OCI-LY7 (cell line): ENCODE measurements around the gene CAMKV. TPM values are rescaled to one million over a fixed set of nuclear protein-coding genes. Genes with fewer than 3 reads are reported as not detected.

Experiments used
- BruUV-seq: library from RNA; stranded (reverse); fragments of 400-500 nt; replicated peaks from 2 replicates; lab custom pipeline; 2021; lab: Mats Ljungman, UMichigan
- CTCF ChIA-PET: fragments of 300-600 bp; sonication (Branson Sonifier 250); formaldehyde crosslinking; loops from one replicate; lab custom pipeline; 2022; ENCODE audit warnings: antibody characterized with exemption; ENCODE audit not compliant: unreplicated experiment; lab: Charles Lee
- POLR2A ChIA-PET: fragments of 300-600 bp; sonication (Branson Sonifier 250); formaldehyde crosslinking; loops from one replicate; lab custom pipeline; 2022; ENCODE audit warnings: antibody characterized with exemption; lab: Charles Lee
- DNase-seq: peaks from one replicate; pipeline ENCODE4 v3.0.0-alpha.2; 2015; ENCODE audit warnings: low spot score
- H2AFZ ChIP-seq: fragments of 200-600 bp; sonication (generic), shearing (Covaris generic); 2 replicates; pipeline ENCODE4 v1.6.1; 2014; ENCODE audit warnings: mild to moderate bottlenecking, antibody characterized with exemption, low read length, moderate library complexity
- H3K27ac ChIP-seq: fragments of 200-600 bp; sonication (generic); 2 replicates; pipeline ENCODE4 v1.5.1; 2014; ENCODE audit warnings: mixed run types, low read depth, mild to moderate bottlenecking, moderate library complexity, low read length, inconsistent platforms; ENCODE audit not compliant: poor library complexity, severe bottlenecking
- H3K36me3 ChIP-seq: fragments of 200-600 bp; sonication (generic); 2 replicates; pipeline ENCODE4 v1.6.1; 2014; ENCODE audit warnings: mild to moderate bottlenecking, antibody characterized with exemption, low read length, moderate library complexity, mixed read lengths; ENCODE audit not compliant: insufficient read depth
- H3K4me1 ChIP-seq: fragments of 200-600 bp; sonication (generic); 2 replicates; pipeline ENCODE4 v1.5.1; 2014; ENCODE audit warnings: mild to moderate bottlenecking, low read length; ENCODE audit not compliant: insufficient read depth, poor library complexity, severe bottlenecking
- H3K4me2 ChIP-seq: fragments of 200-600 bp; sonication (generic); 2 replicates; pipeline ENCODE4 v1.6.1; 2014; ENCODE audit warnings: mild to moderate bottlenecking, low read length
- H3K4me3 ChIP-seq: fragments of 200-600 bp; sonication (generic); 2 replicates; pipeline ENCODE4 v1.5.1; 2014; ENCODE audit warnings: mild to moderate bottlenecking, low read depth, low read length; ENCODE audit not compliant: poor library complexity, severe bottlenecking
- H3K79me2 ChIP-seq: fragments of 200-600 bp; sonication (generic); 2 replicates; pipeline ENCODE4 v1.6.1; 2016; ENCODE audit warnings: low read depth, mild to moderate bottlenecking, low read length, moderate library complexity, mixed read lengths; ENCODE audit not compliant: insufficient read depth
- H3K9me2 ChIP-seq: fragments of 200-600 bp; sonication (generic); 2 replicates; pipeline ENCODE4 v1.6.1; 2016; ENCODE audit warnings: mild to moderate bottlenecking, low read length, mixed read lengths; ENCODE audit not compliant: insufficient read depth
- H3K9me3 ChIP-seq: fragments of 200-600 bp; sonication (generic); 2 replicates; pipeline ENCODE4 v1.6.1; 2014; ENCODE audit warnings: mild to moderate bottlenecking, mixed run types, low read length, mixed read lengths
- H4K20me1 ChIP-seq: fragments of 200-600 bp; sonication (generic); 2 replicates; pipeline ENCODE4 v1.6.1; 2014; ENCODE audit warnings: mild to moderate bottlenecking, antibody characterized with exemption, low read length, moderate library complexity, mixed read lengths; ENCODE audit not compliant: insufficient read depth
- EZH2phosphoT487 ChIP-seq: fragments of 200-600 bp; sonication (generic); IDR thresholded peaks from 2 replicates; pipeline ENCODE4 v1.6.1; 2018; ENCODE audit warnings: low read depth, borderline replicate concordance, mild to moderate bottlenecking, mixed run types, antibody characterized with exemption, low read length, moderate library complexity, mixed read lengths
- intact Hi-C: fragments of 100-400 bp; cut with micrococcal nuclease; formaldehyde crosslinking; loops from one replicate; pipeline ENCODE4 v1.10.0; 2022; ENCODE audit not compliant: unreplicated experiment
- total RNA-seq, 2 experiments: library from RNA; depleted of rRNA in 1 of 2; stranded (reverse); fragments of >200 nt in 1 of 2; shearing (Covaris generic) in 1 of 2; gene quantifications; 2 replicates each; pipeline ENCODE4 v1.2.3, GENCODE V29; 2014 to 2022
- TF ChIP-seq, protein P1 (sequence below): fragments of 200-600 bp; sonication (generic); conservative IDR thresholded peaks from 2 replicates; pipeline ENCODE4 v1.5.1; 2014; ENCODE audit warnings: mild to moderate bottlenecking, antibody characterized with exemption, low read length, moderate library complexity, mixed read lengths

The CAMKV gene
- total RNA-seq, 2 experiments from 2014 or later: 0.63 TPM; not detected in 1

DNA sequence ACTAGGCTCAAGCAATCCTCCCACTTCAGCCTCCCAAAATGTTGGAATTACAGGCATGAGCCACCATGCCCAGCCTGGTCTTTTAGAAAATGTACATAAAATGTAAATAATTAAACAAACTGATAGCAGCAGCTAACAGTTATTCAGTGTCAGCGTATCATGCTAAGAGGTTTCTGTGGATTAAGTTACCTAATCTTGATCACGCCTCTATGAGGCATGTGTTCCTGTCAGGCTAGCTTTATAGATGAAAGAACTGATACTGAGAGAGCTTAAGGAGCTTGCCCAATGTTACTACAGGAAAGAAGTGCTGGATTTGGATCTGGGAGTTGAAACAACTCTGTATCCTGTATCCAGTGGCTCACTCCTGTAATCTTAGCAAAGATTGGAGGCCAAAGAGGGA is 45.2 kb upstream of the CAMKV start:
- Histone ChIP-seq H3K36me3 (0 out of 2 replicates have a peak, but pooled peaks cover 8% of the 10 kb centered on the region), H3K4me3 (no peak overlapping the region), H3K4me2 (no peak overlapping the region), H3K4me1 (no peaks in the 10 kb centered on the region), H4K20me1 (no peaks in the 10 kb centered on the region), H3K79me2 (no peaks in the 10 kb centered on the region), H3K27ac (no peak overlapping the region), H3K9me3 (no peaks in the 10 kb centered on the region), H3K9me2 (no peaks in the 10 kb centered on the region), H2AFZ (no peak overlapping the region)
- ChIA-PET CTCF (no interaction called here), POLR2A (interaction anchor here (1.1 kb wide), 1 partner anchor 10 kb away, joined by 4 read pairs; no protein-coding TSS in a partner anchor)
- no peak for TF ChIP-seq EZH2phosphoT487
- TF ChIP-seq, protein P1, sequence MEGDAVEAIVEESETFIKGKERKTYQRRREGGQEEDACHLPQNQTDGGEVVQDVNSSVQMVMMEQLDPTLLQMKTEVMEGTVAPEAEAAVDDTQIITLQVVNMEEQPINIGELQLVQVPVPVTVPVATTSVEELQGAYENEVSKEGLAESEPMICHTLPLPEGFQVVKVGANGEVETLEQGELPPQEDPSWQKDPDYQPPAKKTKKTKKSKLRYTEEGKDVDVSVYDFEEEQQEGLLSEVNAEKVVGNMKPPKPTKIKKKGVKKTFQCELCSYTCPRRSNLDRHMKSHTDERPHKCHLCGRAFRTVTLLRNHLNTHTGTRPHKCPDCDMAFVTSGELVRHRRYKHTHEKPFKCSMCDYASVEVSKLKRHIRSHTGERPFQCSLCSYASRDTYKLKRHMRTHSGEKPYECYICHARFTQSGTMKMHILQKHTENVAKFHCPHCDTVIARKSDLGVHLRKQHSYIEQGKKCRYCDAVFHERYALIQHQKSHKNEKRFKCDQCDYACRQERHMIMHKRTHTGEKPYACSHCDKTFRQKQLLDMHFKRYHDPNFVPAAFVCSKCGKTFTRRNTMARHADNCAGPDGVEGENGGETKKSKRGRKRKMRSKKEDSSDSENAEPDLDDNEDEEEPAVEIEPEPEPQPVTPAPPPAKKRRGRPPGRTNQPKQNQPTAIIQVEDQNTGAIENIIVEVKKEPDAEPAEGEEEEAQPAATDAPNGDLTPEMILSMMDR: no peak
- intact Hi-C loops: no loop called here
- BruUV-seq: no TSS peak
- no peak for DNase-seq

DNA sequence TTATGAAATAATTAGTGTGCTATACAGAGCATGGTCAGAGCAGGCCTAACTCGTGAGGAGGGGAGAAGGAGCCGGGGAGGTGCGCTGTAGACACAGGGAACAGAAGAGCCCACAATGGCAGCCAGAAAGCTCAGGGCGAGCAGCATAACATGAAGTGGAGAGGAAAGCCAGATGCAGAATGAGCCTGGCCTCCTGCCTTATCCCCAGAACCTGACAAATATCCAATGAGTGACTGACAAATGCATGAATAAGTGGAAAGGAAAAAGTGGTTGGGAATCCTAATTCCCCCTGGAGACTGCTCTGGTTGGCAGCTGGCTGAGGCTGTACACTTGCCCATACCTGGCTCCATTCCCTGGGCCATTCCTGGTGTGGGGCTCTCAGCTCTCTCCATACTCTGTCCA is 43.2 kb upstream of the CAMKV start:
- Histone ChIP-seq H3K4me1 (no peaks in the 10 kb centered on the region), H3K27ac (no peak overlapping the region), H3K79me2 (no peaks in the 10 kb centered on the region), H3K9me3 (no peaks in the 10 kb centered on the region), H3K36me3 (0 out of 2 replicates have a peak, but pooled peaks cover 12% of the 10 kb centered on the region), H3K9me2 (no peaks in the 10 kb centered on the region), H3K4me2 (no peak overlapping the region), H4K20me1 (no peaks in the 10 kb centered on the region), H2AFZ (no peak overlapping the region), H3K4me3 (no peak overlapping the region)
- POLR2A ChIA-PET: no interaction called here
- CTCF ChIA-PET: interaction anchor here (0.6 kb wide), 1 partner anchor 79 kb away, joined by 3 read pairs; no protein-coding TSS in a partner anchor
- DNase-seq: no peak
- no peak for TF ChIP-seq EZH2phosphoT487
- TF ChIP-seq, protein P1: no peak
- no TSS peak for BruUV-seq
- intact Hi-C loops: no loop called here

DNA sequence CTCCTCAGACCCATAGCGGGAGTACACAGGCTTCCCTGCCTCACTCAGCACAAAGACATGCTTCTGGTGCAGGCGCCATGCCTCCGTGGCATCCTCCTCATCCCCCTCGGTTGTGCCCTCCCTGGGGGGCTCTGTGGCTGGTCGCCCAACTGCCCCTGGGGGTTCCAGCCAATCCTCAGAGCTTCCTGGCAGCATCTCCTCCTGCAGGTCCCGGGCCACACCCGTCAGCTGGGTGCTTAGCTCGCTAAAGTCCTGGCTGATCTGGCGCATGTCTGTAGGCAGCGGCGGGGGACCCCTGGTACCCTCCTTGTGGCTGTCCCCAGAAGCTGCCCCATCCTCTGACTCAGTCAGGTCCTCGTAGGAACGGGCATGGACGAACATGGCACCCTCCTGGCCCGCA is 41.9 kb upstream of the CAMKV start:
- CTCF ChIA-PET: interaction anchor here (0.6 kb wide), 1 partner anchor 463 kb away, joined by 3 read pairs; no protein-coding TSS in a partner anchor

More for the DNA sequence above, 41.9 kb upstream of the CAMKV start:
- H2AFZ ChIP-seq: no peak overlapping the region
- H3K4me1 ChIP-seq: no peaks in the 10 kb centered on the region
- BruUV-seq: no TSS peak
- no peak overlapping the region for H3K4me2 ChIP-seq
- H3K27ac ChIP-seq: no peak overlapping the region
- H4K20me1 ChIP-seq: no peaks in the 10 kb centered on the region
- no peaks in the 10 kb centered on the region for H3K79me2 ChIP-seq
- H3K9me2 ChIP-seq: no peaks in the 10 kb centered on the region
- DNase-seq: no peak
- intact Hi-C loops: no loop called here
- H3K9me3 ChIP-seq: no peaks in the 10 kb centered on the region
- 0 out of 2 replicates have a peak, but pooled peaks cover 12% of the 10 kb centered on the region for H3K36me3 ChIP-seq
- H3K4me3 ChIP-seq: no peak overlapping the region
- POLR2A ChIA-PET: no interaction called here
- no peak for TF ChIP-seq EZH2phosphoT487
- TF ChIP-seq, protein P1: no peak
